22Rv1 (cell line): ENCODE data around the gene TBX5.

ENCODE experiments used
- H3K27ac ChIP-seq: fragments of 450-650 bp; 2 replicates; pipeline ENCODE4 v1.5.1; 2017
- CTCF ChIP-seq: fragments of 450-650 bp; IDR thresholded peaks from 2 replicates; pipeline ENCODE4 v1.5.1; 2017; ENCODE audit warnings: mild to moderate bottlenecking
- ZFX ChIP-seq: fragments of 450-650 bp; IDR thresholded peaks from 2 replicates; pipeline ENCODE4 v1.6.1; 2017; ENCODE audit warnings: antibody characterized with exemption, borderline replicate concordance

The TBX5 gene

GRCh38 chr12:114441039-114441383 is 35.1 kb upstream of the TBX5 start:
- no peak for TF ChIP-seq CTCF
- H3K27ac ChIP-seq, result no peak overlapping the region

- H3K27ac ChIP-seq, result no peak overlapping the region
- TF ChIP-seq CTCF, result no peak
- no peak for TF ChIP-seq ZFX
Measured at GRCh38 chr12:114440270-114441038, 34.5 kb upstream of the TBX5 start.

- TF ChIP-seq CTCF, result no peak
Measured at GRCh38 chr12:114439817-114440216, 33.9 kb upstream of the TBX5 start.

DNA sequence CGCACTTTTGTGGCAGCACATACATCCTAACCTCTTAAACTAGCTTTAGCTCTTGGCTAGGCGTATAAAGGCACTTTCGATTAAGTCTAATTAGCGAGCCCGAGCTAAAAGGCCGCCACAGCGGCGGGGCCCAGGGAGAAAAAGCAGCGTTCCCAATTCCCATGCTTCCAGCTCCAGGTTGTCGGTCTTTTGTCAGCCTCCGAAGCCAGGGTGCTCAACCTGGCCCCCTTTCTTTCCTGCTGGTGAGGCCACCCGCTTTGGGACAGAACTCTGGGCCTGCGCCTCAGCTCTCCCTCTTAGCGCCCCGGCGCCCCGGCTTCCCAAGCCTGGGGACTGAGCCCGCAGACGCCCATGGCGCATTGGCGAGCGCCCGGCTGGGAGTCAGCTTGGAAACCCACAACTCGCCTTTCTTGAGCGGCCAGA is 33.3 kb upstream of the TBX5 start:
- no peak for TF ChIP-seq ZFX
- TF ChIP-seq CTCF, result no peak
- H3K27ac ChIP-seq, result no peak overlapping the region

More at GRCh38 chr12:114439817-114440216, 33.9 kb upstream of the TBX5 start:
- H3K27ac ChIP-seq, result no peak overlapping the region

GRCh38 chr12:114438635-114439256 is 32.8 kb upstream of the TBX5 start:
- no peak overlapping the region for H3K27ac ChIP-seq
- TF ChIP-seq ZFX, result no peak
- TF ChIP-seq CTCF, result no peak

GRCh38 chr12:114434341-114434740 is 28.4 kb upstream of the TBX5 start:
- H3K27ac ChIP-seq, result no peak overlapping the region
- TF ChIP-seq CTCF (no peak), ZFX (no peak)

- TF ChIP-seq ZFX (no peak), CTCF (no peak)
- H3K27ac ChIP-seq, result no peak overlapping the region
Measured at GRCh38 chr12:114431902-114432301, 26.0 kb upstream of the TBX5 start.
